Testis (tissue), 3 donors: Measurements from ENCODE around the gene JCAD. TPM values are rescaled to one million over a fixed set of nuclear protein-coding genes. Genes with fewer than 3 reads are reported as not detected.
"Not testable (repeated sequence)": the region's sequence is repeated elsewhere in the genome, so short reads cannot be mapped to it uniquely, and the experiment has no call there.

Experiments used
- DNase-seq: peaks from one replicate; pipeline ENCODE4 v3.0.0-alpha.2; 2019
- H3K27ac ChIP-seq, 2 donors: fragments of 200-600 bp; sonication (generic); one replicate each; pipeline ENCODE4 v1.5.1; 2019
- H3K27me3 ChIP-seq: fragments of 200-600 bp; sonication (generic); one replicate; pipeline ENCODE4 v1.5.1; 2019
- H3K36me3 ChIP-seq: fragments of 200-600 bp; sonication (generic); one replicate; pipeline ENCODE4 v1.5.1; 2017; ENCODE audit warnings: low read depth; ENCODE audit errors: missing control alignments
- H3K4me1 ChIP-seq: fragments of 200-600 bp; sonication (generic); one replicate; pipeline ENCODE4 v1.5.1; 2019
- H3K4me3 ChIP-seq, 2 donors: fragments of 200-600 bp; sonication (generic); one replicate each; pipeline ENCODE4 v1.5.1; 2017 to 2019
- H3K9me3 ChIP-seq: fragments of 200-600 bp; sonication (generic); one replicate; pipeline ENCODE4 v1.5.1; 2017
- CTCF ChIP-seq, 3 experiments: fragments of 450-650 bp in 2 of 3; fragments of 200-600 bp in 1 of 3; sonication (generic) in 1 of 3; IDR thresholded peaks; one replicate each; pipeline ENCODE4 v1.5.1; 2016 to 2019; ENCODE audit warnings: antibody characterized with exemption in 3 of 3, mild to moderate bottlenecking in 2 of 3, moderate library complexity in 1 of 3
- POLR2A ChIP-seq: fragments of 450-650 bp; IDR thresholded peaks from one replicate; pipeline ENCODE4 v1.6.1; 2017; ENCODE audit warnings: antibody characterized with exemption, mild to moderate bottlenecking, moderate library complexity
- WGBS, 2 donors: methylation state at CpG; one replicate each; pipeline ENCODE4 v1.1.5; 2018; 5-methylcytosine and 5-hydroxymethylcytosine counted together
- intact Hi-C: fragments of 100-400 bp; cut with DNase I; formaldehyde crosslinking; loops from one replicate; pipeline ENCODE4 v1.15.1; 2023; ENCODE audit warnings: low total_unique reads
- polyA plus RNA-seq: library from polyadenylated mRNA; stranded (reverse); fragments of 350-450 nt; fragmentation: Illumina TruSeq; extraction: RNeasy Lipid Tissue Mini Kit (QIAGEN cat#74804); gene quantifications from one replicate; pipeline ENCODE4 v1.2.3, GENCODE V29; 2014; ENCODE audit warnings: low read depth, low replicate concordance; ENCODE audit not compliant: insufficient read depth
- total RNA-seq, 2 donors: library from RNA; depleted of rRNA; stranded (reverse); fragments of >200 nt; gene quantifications; one replicate each; pipeline ENCODE4 v1.2.3, GENCODE V29; 2016

JCAD gene
- total and polyA plus RNA-seq, 3 donors from 2014 or later, result 57.4 to 133 (median 109) TPM

- no peak overlapping the region for H3K27ac ChIP-seq
- no peaks in the 10 kb centered on the region for H3K36me3 ChIP-seq
- intact Hi-C loops, result no loop called here
- TF ChIP-seq POLR2A (no peak), CTCF (IDR thresholded peaks at IDR 0.05) (no peak)
- no peaks in the 10 kb centered on the region for H3K27me3 ChIP-seq
- H3K4me3 ChIP-seq, result no peak overlapping the region
- WGBS, 2 donors, result 70 to 86% methylated on average over 8 of the region's 8 CpGs
- peaks cover 8% of the 10 kb centered on the region for H3K4me1 ChIP-seq
- no peaks in the 10 kb centered on the region for H3K9me3 ChIP-seq
- DNase-seq, result no peak
Observed at GRCh38 chr10:30006410-30006809, 53.0 kb downstream of the JCAD start.

DNA sequence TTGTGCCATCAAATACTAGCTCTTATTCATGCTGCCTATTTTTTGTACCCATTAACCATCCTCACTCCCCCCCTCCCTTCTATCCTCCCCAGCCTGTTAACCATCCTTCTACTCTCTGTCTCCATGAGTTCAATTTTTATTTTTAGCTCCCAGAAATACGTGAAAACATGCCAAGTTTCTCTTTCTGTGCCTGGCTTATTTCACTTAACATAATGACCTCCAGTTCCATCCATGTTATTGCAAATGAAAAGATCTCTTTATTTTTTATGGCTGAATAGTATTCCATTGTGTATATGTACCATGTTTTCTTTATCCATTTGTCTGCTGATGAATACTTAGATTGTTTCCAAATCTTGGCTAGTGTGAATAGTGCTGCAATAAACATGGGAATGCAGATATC, 54.3 kb downstream of the JCAD start:
- intact Hi-C loops, H3K36me3 ChIP-seq, H3K4me3 ChIP-seq, H3K27ac ChIP-seq, H3K9me3 ChIP-seq, DNase-seq, H3K27me3 ChIP-seq: not testable (repeated sequence)
- WGBS, 2 donors, result 20 to 22% methylated on average over 1 of the region's 1 CpG
- peaks cover 10% of the 10 kb centered on the region for H3K4me1 ChIP-seq

DNA sequence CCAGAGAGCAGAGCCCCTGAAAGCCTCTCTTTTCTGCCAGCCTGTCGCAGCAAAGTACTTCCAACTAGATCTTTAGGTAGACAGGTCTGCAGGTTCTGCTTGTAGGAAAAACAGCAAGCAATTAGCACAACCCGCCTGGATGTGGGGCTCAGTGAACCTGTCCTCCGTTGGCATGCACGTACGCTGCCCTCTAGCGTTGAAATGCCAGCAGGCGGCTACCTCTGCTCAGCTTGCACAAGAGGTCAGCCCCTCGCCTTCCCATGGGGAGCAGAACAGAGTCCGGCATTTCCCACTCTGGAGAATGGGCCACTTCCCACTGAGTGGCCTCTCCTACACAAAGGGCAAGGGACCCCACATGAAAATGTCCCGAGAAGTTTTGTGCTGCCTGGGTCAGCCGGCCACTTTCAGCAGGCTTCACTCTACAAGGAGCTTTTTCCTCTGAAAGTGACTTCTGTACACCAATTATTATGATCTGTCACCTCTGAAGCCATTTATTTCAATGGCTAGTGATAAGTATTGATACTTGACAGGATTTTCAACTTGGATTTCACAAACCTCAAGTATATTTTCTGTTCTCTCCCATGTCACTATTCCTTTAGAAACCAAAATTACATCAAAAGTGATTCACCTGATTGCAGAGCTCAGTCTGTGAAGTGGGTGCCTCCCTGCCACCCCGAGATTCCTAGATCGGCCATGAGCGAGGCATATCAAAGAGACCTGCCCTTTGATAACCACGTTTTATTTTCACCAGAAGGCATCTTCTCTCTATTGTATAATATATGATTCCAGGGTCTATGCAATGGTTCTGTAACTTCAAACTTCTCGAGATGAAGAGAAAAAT, 56.7 kb downstream of the JCAD start:
- TF ChIP-seq CTCF (IDR thresholded peaks at IDR 0.05) (peak; percentile 58 to 65 (median 59)), POLR2A (no peak)
- peak; percentile 92 for DNase-seq
- intact Hi-C loops, result no loop called here
- Histone ChIP-seq H3K36me3 (no peaks in the 10 kb centered on the region), H3K4me1 (peaks cover 10% of the 10 kb centered on the region), H3K27me3 (no peaks in the 10 kb centered on the region), H3K27ac (no peak overlapping the region), H3K9me3 (no peaks in the 10 kb centered on the region), H3K4me3 (no peak overlapping the region)
- WGBS, 2 donors, result 59 to 60% methylated on average over 14 to 16 of the region's 16 CpGs

- 41 to 46% methylated on average over 12 of the region's 12 CpGs for WGBS, 2 donors
- H3K36me3 ChIP-seq, result no peaks in the 10 kb centered on the region
- H3K27ac ChIP-seq, result peak overlapping the region; percentile 33 to 38
- TF ChIP-seq POLR2A (no peak), CTCF (IDR thresholded peaks at IDR 0.05) (no peak)
- no peak overlapping the region for H3K4me3 ChIP-seq
- H3K9me3 ChIP-seq, result no peaks in the 10 kb centered on the region
- H3K27me3 ChIP-seq, result no peaks in the 10 kb centered on the region
- H3K4me1 ChIP-seq, result peaks cover 10% of the 10 kb centered on the region
- DNase-seq, result peak; percentile 59
- intact Hi-C loops, result no loop called here
Observed at GRCh38 chr10:30000802-30001571, 58.4 kb downstream of the JCAD start.

DNA sequence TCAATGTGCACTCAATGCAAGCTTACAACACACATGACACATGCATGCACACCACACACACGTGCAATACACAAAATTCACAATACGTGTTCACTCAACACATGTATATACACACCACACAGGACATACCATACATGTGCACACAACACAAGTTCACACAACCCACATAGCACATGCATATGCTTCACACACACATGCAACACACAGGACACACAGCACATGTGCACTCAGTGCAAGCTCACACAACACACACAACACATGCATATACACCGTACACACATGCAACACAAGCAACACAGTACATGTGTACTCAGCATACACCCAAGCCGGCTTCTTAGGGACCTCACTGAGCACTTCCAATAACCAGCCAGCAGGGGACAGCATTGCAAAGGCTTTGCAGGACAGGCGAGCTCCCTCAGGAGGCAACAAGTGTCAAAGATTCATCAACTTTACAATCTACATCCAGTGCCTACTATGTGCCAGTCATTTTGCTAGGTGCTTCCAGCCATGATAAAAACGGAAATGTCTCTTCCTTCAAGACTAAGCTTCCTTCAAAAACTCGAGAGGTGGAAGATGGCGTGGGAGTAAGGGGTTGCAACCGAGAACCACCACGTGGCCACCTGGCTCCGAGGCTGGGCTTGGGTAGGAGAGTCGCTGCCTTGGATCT, 61.1 kb downstream of the JCAD start:
- Histone ChIP-seq H3K36me3 (no peaks in the 10 kb centered on the region), H3K4me1 (peaks cover 23% of the 10 kb centered on the region), H3K4me3 (no peak overlapping the region), H3K27me3 (no peaks in the 10 kb centered on the region), H3K9me3 (no peaks in the 10 kb centered on the region), H3K27ac (no peak overlapping the region)
- 46 to 50% methylated on average over 12 of the region's 12 CpGs for WGBS, 2 donors
- TF ChIP-seq POLR2A, result no peak
- peak; percentile 90 to 98 (median 97) for TF ChIP-seq CTCF (IDR thresholded peaks at IDR 0.05)
- intact Hi-C loops, result no loop called here
- peak; percentile 90 for DNase-seq
